ENCODE results near the gene PIGT. TPM values are rescaled to one million over a fixed set of nuclear protein-coding genes. Genes with fewer than 3 reads are reported as not detected.
A peak's percentile ranks its signal among the peaks of the same experiment; 100 is the strongest.

The PIGT gene
- total and polyA plus RNA-seq, 2 of the 13 experiments (the other 11 are each of a cell fraction or from before 2014, with no cell fraction given), result 65.9 to 74.1 TPM

DNA sequence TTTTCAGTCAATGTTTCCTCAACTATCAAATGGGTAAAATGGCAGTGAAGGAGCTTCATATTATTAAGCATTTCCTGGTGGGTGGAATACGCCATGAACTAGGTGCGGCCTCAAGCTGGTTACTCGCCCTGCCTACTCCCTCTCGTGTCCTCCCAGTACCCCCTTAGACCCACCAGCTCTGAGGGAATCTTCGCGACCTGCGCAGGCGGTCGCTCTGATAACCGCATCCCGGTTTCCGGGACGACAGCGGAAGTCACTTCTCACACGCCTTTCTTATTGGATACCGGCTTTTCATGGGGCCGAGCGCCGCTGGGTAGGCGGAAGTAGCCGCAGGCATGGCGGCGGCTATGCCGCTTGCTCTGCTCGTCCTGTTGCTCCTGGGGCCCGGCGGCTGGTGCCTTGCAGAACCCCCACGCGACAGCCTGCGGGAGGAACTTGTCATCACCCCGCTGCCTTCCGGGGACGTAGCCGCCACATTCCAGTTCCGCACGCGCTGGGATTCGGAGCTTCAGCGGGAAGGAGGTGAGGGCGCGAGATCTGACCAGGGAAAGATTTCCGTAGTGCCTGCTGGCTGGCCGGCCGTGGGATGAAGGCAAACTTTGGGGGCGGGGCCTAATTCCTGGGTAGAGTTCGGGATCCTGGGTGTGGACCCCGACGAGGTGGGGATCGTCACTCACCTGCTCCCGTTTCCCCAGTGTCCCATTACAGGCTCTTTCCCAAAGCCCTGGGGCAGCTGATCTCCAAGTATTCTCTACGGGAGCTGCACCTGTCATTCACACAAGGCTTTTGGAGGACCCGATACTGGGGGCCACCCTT is at the start of gene PIGT (continued):
- TF ChIP-seq BATF2 (CRISPR knock-in tag; IDR thresholded peaks at IDR 0.05), result peak; percentile 63; the same call in 1 of the 2 replicates
- TF ChIP-seq BRD4 (CRISPR knock-in tag; IDR thresholded peaks at IDR 0.05), result peak; percentile 94
- TF ChIP-seq ZNF329 (CRISPR knock-in tag; IDR thresholded peaks at IDR 0.05; ENCODE audit: low read depth), result peak; percentile 80; the same call in 1 of the 2 replicates
- TF ChIP-seq NR2C2 (CRISPR knock-in tag; IDR thresholded peaks at IDR 0.05; ENCODE audit: borderline replicate concordance), result peak; percentile 85
- no peak for TF ChIP-seq PCBP2 (optimal IDR thresholded peaks at IDR 0.05; ENCODE audit: low read depth, low read length, poor library complexity, severe bottlenecking)
- TF ChIP-seq HOXA3 (CRISPR knock-in tag; IDR thresholded peaks at IDR 0.05), result peak; percentile 98
- TF ChIP-seq ATF5 (CRISPR knock-in tag; IDR thresholded peaks at IDR 0.05; ENCODE audit: low read depth), result no peak; the same call in 1 of the 2 replicates
- no peak for TF ChIP-seq TCF12 (IDR thresholded peaks at IDR 0.05)
- TF ChIP-seq TCF12 (CRISPR knock-in tag; IDR thresholded peaks at IDR 0.05), result no peak
- no peak; the same call in 1 of the 2 replicates for TF ChIP-seq ZXDC (CRISPR knock-in tag; IDR thresholded peaks at IDR 0.05)
- TF ChIP-seq TARDBP (CRISPR knock-in tag; IDR thresholded peaks at IDR 0.05), result peak; percentile 94
- TF ChIP-seq ZNF597 (CRISPR knock-in tag; IDR thresholded peaks at IDR 0.05), result no peak
- no peak for TF ChIP-seq ZSCAN29 (CRISPR knock-in tag; conservative IDR thresholded peaks at IDR 0.05)
- TF ChIP-seq ZIK1 (CRISPR knock-in tag; IDR thresholded peaks at IDR 0.05; ENCODE audit: borderline replicate concordance, low read depth), result peak; percentile 93
- peak; percentile 60 for TF ChIP-seq FOXA3 (CRISPR knock-in tag; IDR thresholded peaks at IDR 0.05)
- TF ChIP-seq CBX1 (IDR thresholded peaks at IDR 0.05; ENCODE audit: low read depth), result no peak
- peak; percentile 58; the same call in 1 of the 2 replicates for TF ChIP-seq ZNF691 (CRISPR knock-in tag; IDR thresholded peaks at IDR 0.05; ENCODE audit: borderline replicate concordance, low read depth)
- TF ChIP-seq, protein P1, sequence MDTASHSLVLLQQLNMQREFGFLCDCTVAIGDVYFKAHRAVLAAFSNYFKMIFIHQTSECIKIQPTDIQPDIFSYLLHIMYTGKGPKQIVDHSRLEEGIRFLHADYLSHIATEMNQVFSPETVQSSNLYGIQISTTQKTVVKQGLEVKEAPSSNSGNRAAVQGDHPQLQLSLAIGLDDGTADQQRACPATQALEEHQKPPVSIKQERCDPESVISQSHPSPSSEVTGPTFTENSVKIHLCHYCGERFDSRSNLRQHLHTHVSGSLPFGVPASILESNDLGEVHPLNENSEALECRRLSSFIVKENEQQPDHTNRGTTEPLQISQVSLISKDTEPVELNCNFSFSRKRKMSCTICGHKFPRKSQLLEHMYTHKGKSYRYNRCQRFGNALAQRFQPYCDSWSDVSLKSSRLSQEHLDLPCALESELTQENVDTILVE (CRISPR knock-in tag; IDR thresholded peaks at IDR 0.05), result peak; percentile 81
- peak; percentile 84; the same call in 1 of the 2 replicates for TF ChIP-seq RFXANK (CRISPR knock-in tag; IDR thresholded peaks at IDR 0.05)
- peak; percentile 97 for TF ChIP-seq ZMAT3 (CRISPR knock-in tag; conservative IDR thresholded peaks at IDR 0.05)
- no peak for TF ChIP-seq FOXP1 (IDR thresholded peaks at IDR 0.05)
- TF ChIP-seq FOXP1 (CRISPR knock-in tag; IDR thresholded peaks at IDR 0.05), result no peak
- TF ChIP-seq ZBTB3 (CRISPR knock-in tag; IDR thresholded peaks at IDR 0.05; ENCODE audit: borderline replicate concordance, low read depth), result no peak

Data from HepG2 (cell line).